Colonic mucosa (tissue), 4 donors: ENCODE data around the gene MAP2K5. TPM values are rescaled to one million over a fixed set of nuclear protein-coding genes. Genes with fewer than 3 reads are reported as not detected.

Experiments used
- DNase-seq: peaks from one replicate; pipeline ENCODE4 v3.0.0-alpha.2; 2020
- H3K27ac ChIP-seq: fragments of 200-600 bp; one replicate; pipeline ENCODE4 v1.8.0; 2021
- H3K27me3 ChIP-seq: fragments of 200-600 bp; one replicate; pipeline ENCODE4 v1.8.0; 2021
- H3K36me3 ChIP-seq: fragments of 200-600 bp; one replicate; pipeline ENCODE4 v1.8.0; 2021
- H3K4me1 ChIP-seq: fragments of 200-600 bp; one replicate; pipeline ENCODE4 v1.8.0; 2021; ENCODE audit warnings: mild to moderate bottlenecking
- H3K4me3 ChIP-seq: fragments of 200-600 bp; one replicate; pipeline ENCODE4 v1.8.0; 2021
- H3K9ac ChIP-seq, 2 donors: one replicate each; pipeline ENCODE4 v1.7.0; 2013; ENCODE audit warnings: control low read depth in 2 of 2, low read depth in 2 of 2, low read length in 2 of 2
- H3K9me3 ChIP-seq: fragments of 200-600 bp; one replicate; pipeline ENCODE4 v1.8.0; 2021
- intact Hi-C: fragments of 100-400 bp; cut with DNase I; formaldehyde crosslinking; loops from one replicate; pipeline ENCODE4 v1.14.1; 2022
- total RNA-seq, 2 donors: library from RNA; stranded (reverse); fragmentation: NEBNext Ultra II Directional in 1 of 2; extraction: Animal tissue kit (Norgen Biotek cat#: 25700) in 1 of 2; gene quantifications; one replicate each; pipeline ENCODE4 v1.2.1, GENCODE V29; 2021
- TF ChIP-seq, protein P1 (sequence below): fragments of 200-600 bp; IDR thresholded peaks from one replicate; pipeline ENCODE4 v1.8.0; 2022; ENCODE audit warnings: antibody characterized with exemption, mild to moderate bottlenecking
- donor health status: healthy.
- donor health status: DM: no; HTN: no; CAD: no.
- donor health status: DM: no; HTN: no; CAD: no.

MAP2K5 gene
- total RNA-seq, 2 donors from 2014 or later, result 19.1 to 20.2 TPM

DNA sequence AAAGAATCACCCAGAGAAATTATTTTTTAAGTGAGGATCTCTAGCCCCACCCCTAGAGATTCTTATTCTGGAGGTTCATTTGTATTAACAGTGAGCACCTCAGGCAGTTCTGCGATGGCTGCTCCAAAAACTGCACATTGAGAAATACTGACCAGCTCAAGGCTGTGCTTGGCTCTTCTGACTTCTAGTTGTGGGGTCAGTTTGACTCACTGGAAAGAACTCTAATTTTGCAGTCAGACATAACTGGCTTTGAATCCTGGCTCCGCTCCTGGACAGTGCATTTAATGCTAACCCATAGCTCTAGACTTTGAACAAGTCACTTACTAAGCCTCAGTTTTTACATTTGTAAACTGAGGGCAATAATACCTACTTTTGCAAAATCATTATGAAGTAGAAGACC, 159.2 kb downstream of the MAP2K5 start:
- H3K4me1 ChIP-seq, result no peaks in the 10 kb centered on the region

GRCh38 chr15:67707520-67708283, 165.2 kb downstream of the MAP2K5 start:
- TF ChIP-seq, protein P1, sequence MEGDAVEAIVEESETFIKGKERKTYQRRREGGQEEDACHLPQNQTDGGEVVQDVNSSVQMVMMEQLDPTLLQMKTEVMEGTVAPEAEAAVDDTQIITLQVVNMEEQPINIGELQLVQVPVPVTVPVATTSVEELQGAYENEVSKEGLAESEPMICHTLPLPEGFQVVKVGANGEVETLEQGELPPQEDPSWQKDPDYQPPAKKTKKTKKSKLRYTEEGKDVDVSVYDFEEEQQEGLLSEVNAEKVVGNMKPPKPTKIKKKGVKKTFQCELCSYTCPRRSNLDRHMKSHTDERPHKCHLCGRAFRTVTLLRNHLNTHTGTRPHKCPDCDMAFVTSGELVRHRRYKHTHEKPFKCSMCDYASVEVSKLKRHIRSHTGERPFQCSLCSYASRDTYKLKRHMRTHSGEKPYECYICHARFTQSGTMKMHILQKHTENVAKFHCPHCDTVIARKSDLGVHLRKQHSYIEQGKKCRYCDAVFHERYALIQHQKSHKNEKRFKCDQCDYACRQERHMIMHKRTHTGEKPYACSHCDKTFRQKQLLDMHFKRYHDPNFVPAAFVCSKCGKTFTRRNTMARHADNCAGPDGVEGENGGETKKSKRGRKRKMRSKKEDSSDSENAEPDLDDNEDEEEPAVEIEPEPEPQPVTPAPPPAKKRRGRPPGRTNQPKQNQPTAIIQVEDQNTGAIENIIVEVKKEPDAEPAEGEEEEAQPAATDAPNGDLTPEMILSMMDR, result no peak
- no peak for DNase-seq
- H3K27ac ChIP-seq, result no peak overlapping the region
- intact Hi-C loops, result no loop called here
- no peaks in the 10 kb centered on the region for H3K9me3 ChIP-seq
- no peak overlapping the region for H3K9ac ChIP-seq
- H3K4me1 ChIP-seq, result no peaks in the 10 kb centered on the region
- no peaks in the 10 kb centered on the region for H3K36me3 ChIP-seq
- no peaks in the 10 kb centered on the region for H3K27me3 ChIP-seq
- no peak overlapping the region for H3K4me3 ChIP-seq

More for the DNA sequence above, 159.2 kb downstream of the MAP2K5 start:
- H3K9me3 ChIP-seq, result no peaks in the 10 kb centered on the region
- intact Hi-C loops, result no loop called here
- no peak overlapping the region for H3K9ac ChIP-seq
- DNase-seq, result no peak
- no peak overlapping the region for H3K4me3 ChIP-seq
- TF ChIP-seq, protein P1, result no peak
- no peaks in the 10 kb centered on the region for H3K36me3 ChIP-seq
- H3K27ac ChIP-seq, result no peak overlapping the region
- no peaks in the 10 kb centered on the region for H3K27me3 ChIP-seq

DNA sequence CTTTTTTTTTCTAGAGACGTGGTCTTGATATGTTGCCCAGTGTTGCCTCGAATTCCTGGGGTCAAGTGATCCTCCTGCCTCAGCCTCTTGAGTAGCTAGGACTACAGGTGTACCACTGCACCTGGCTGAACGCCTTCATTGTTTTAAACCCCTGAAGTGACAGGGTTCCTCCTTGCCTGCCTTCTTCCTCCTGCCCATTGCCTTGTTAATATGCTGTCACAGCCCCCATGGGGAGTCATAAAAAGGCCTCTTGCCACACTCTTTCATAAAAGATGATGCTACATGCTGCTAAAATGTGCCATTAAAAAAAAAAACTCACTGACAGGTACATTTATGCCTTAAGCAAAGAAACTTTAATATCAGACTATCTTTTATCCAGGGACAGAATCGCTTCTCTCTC, 166.0 kb downstream of the MAP2K5 start:
- intact Hi-C loops, result no loop called here
- H3K27ac ChIP-seq, result no peak overlapping the region
- no peak overlapping the region for H3K4me3 ChIP-seq
- H3K4me1 ChIP-seq, result no peaks in the 10 kb centered on the region
- no peak for DNase-seq
- no peaks in the 10 kb centered on the region for H3K36me3 ChIP-seq
- H3K27me3 ChIP-seq, result no peaks in the 10 kb centered on the region
- H3K9me3 ChIP-seq, result no peaks in the 10 kb centered on the region
- no peak overlapping the region for H3K9ac ChIP-seq
- TF ChIP-seq, protein P1, result no peak

DNA sequence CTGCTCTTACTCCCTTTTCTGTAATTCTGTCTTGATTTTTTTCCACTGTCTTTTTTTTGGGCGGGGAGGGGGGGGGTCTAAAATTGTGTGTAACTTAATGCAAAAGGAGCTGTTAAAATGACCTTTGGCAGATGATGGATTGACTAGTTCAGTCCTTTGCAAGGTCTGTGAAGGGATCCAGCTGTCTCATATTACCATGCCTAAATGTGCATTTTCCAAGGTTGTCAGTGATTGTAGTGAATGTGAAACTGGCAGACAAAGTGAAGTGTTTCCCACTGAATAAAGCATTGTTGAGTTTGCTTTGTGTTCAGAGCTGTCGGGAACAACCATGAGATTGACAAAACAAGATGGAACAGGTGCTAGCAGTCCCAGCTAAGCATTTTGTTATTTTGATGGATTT, 172.7 kb downstream of the MAP2K5 start:
- Histone ChIP-seq H3K27me3 (no peaks in the 10 kb centered on the region), H3K4me1 (no peaks in the 10 kb centered on the region), H3K9me3 (no peaks in the 10 kb centered on the region), H3K36me3 (no peaks in the 10 kb centered on the region), H3K27ac (no peak overlapping the region), H3K9ac (no peak overlapping the region), H3K4me3 (no peak overlapping the region)
- intact Hi-C loops, result no loop called here
- TF ChIP-seq, protein P1, result no peak
- DNase-seq, result no peak

- intact Hi-C loops, result no loop called here
- Histone ChIP-seq H3K4me3 (no peak overlapping the region), H3K36me3 (no peaks in the 10 kb centered on the region), H3K9ac (no peak overlapping the region), H3K4me1 (no peaks in the 10 kb centered on the region), H3K27me3 (no peaks in the 10 kb centered on the region), H3K9me3 (no peaks in the 10 kb centered on the region), H3K27ac (no peak overlapping the region)
- TF ChIP-seq, protein P1, result no peak
- DNase-seq, result no peak
Measured at GRCh38 chr15:67716171-67716570, 173.7 kb downstream of the MAP2K5 start.
